Tibial artery (tissue), 4 donors: Measurements from ENCODE around the gene ABCC3.
A peak's percentile ranks its signal among the peaks of the same experiment; 100 is the strongest.

Experiments
- DNase-seq, 2 donors: peaks; one replicate each; pipeline ENCODE4 v3.0.0-alpha.2; 2019
- H3K27ac ChIP-seq, 2 donors: fragments of 200-600 bp; sonication (generic) in 1 of 2; 1 replicate in 1 of 2; 2 replicates in 1 of 2; pipeline ENCODE4 v1.5.1; 2018 to 2019; ENCODE audit warnings: mild to moderate bottlenecking in 1 of 2
- H3K27me3 ChIP-seq, 2 donors: fragments of 200-600 bp; sonication (generic) in 1 of 2; one replicate each; pipeline versions ENCODE4 v1.5.1 to v1.6.0; 2016 to 2019
- H3K36me3 ChIP-seq, 3 donors: fragments of 200-600 bp; sonication (generic) in 2 of 3; one replicate each; pipeline ENCODE4 v1.5.1; 2016 to 2019; ENCODE audit warnings: mild to moderate bottlenecking in 2 of 3
- H3K4me1 ChIP-seq, 4 donors: fragments of 200-600 bp; sonication (generic) in 2 of 4; 1 replicate in 3 of 4; 2 replicates in 1 of 4; pipeline ENCODE4 v1.5.1; 2016 to 2019
- H3K4me3 ChIP-seq, 2 donors: fragments of 200-600 bp; sonication (generic) in 1 of 2; 1 replicate in 1 of 2; 2 replicates in 1 of 2; pipeline ENCODE4 v1.5.1; 2018 to 2019; ENCODE audit warnings: mild to moderate bottlenecking in 2 of 2
- H3K9me3 ChIP-seq, 3 donors: fragments of 200-600 bp; sonication (generic) in 1 of 3; one replicate each; pipeline ENCODE4 v1.5.1; 2016 to 2019
- intact Hi-C: fragments of 100-400 bp; cut with DNase I; formaldehyde crosslinking; loops from one replicate; pipeline ENCODE4 v1.15.0; 2023; ENCODE audit warnings: low total_unique reads
- TF ChIP-seq, protein P1 (sequence below), 2 experiments: fragments of 200-600 bp in 1 of 2; fragments of 450-650 bp in 1 of 2; IDR thresholded peaks; one replicate each; pipeline ENCODE4 v1.5.1; 2017 to 2019; ENCODE audit warnings: antibody characterized with exemption in 2 of 2, mild to moderate bottlenecking in 1 of 2, moderate library complexity in 1 of 2

ABCC3 gene

DNA sequence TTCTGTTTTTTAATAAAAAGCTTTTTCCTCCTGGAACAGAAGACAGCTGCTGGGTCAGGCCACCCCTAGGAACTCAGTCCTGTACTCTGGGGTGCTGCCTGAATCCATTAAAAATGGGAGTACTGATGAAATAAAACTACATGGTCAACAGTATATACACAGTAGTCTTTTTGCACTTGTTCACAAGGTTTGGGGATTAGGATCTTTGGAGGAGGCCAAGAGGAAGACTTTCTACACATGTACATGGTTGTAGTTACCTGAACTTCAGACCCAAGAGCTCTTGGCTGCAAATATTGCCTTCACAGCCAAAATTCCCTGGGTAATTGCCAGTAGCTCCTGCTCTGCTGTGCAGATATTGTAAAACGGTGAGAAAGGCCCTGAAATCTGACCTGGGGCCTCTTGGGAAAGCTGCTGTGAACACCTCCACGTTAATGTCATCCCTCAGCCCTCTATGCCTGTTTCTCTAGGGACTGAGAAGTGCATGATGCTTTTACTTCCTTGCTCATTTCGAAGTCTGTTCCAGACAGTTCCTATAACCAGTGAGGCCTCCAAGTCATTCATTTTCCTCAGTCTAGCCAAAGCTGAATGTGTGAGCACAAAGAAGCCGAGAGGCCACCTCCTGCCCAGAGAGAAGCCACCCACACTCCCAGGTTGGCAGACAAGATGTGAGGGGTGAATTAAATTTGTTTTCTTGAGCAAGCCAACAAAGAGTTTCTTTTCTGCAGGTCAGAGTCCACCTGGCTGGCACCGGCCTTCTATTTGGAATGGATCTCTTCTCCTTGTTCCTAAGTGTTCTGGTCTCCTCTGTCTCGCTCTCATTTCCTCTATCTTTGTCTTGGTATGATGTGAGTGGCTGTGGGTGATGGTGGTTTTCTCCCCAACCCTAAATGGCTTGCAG is 57.1 kb downstream of the ABCC3 start:
- no peak for DNase-seq
- intact Hi-C loops, result no loop called here
- Histone ChIP-seq H3K4me3 (no peak overlapping the region), H3K27ac (no peak overlapping the region), H3K4me1 (peaks cover 2 to 56% (median 29%) of the 10 kb centered on the region in 4 donors), H3K27me3 (no peaks in the 10 kb centered on the region), H3K9me3 (no peaks in the 10 kb centered on the region), H3K36me3 (peaks cover 32 to 48% (median 39%) of the 10 kb centered on the region in 3 donors)
- TF ChIP-seq, protein P1, sequence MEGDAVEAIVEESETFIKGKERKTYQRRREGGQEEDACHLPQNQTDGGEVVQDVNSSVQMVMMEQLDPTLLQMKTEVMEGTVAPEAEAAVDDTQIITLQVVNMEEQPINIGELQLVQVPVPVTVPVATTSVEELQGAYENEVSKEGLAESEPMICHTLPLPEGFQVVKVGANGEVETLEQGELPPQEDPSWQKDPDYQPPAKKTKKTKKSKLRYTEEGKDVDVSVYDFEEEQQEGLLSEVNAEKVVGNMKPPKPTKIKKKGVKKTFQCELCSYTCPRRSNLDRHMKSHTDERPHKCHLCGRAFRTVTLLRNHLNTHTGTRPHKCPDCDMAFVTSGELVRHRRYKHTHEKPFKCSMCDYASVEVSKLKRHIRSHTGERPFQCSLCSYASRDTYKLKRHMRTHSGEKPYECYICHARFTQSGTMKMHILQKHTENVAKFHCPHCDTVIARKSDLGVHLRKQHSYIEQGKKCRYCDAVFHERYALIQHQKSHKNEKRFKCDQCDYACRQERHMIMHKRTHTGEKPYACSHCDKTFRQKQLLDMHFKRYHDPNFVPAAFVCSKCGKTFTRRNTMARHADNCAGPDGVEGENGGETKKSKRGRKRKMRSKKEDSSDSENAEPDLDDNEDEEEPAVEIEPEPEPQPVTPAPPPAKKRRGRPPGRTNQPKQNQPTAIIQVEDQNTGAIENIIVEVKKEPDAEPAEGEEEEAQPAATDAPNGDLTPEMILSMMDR (IDR thresholded peaks at IDR 0.05), result no peak

DNA sequence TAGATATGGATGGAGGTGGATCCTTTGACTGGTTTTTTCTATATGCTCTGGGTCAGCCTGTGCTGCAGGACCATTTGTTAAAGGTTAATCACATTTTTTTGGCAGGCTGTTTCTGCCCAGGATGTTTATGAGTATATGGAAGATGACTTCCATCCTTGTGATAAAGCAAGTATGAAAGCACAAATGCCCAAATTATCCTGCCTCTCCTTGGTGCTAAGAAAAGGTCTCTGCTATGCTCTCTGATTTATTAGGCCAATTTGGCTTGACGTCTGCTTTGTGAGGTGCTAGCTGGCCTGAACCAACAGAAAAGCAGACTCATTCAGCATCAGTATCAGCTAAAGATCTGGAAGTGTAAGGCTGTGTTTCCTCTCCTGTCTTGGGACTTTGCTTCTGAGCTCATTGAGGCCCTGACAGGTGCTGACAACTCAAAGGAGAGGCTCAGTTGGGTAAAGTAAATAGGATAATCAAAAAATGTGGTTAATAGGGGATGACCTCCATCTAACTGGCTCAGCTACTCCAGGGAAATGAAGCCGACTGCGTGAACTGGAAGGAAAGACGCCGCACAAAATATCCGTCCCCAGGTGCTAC is 57.9 kb downstream of the ABCC3 start:
- H3K36me3 ChIP-seq, result peaks cover 39 to 56% (median 46%) of the 10 kb centered on the region in 3 donors
- intact Hi-C loops, result no loop called here
- H3K4me1 ChIP-seq, result peaks cover 0 to 49% (median 22%) of the 10 kb centered on the region in 4 donors
- DNase-seq, result no peak
- H3K27ac ChIP-seq, result peak overlapping the region in 1 of 2 donors; percentile 33
- TF ChIP-seq, protein P1 (IDR thresholded peaks at IDR 0.05), result no peak
- H3K27me3 ChIP-seq, result no peaks in the 10 kb centered on the region
- no peak overlapping the region for H3K4me3 ChIP-seq
- H3K9me3 ChIP-seq, result no peaks in the 10 kb centered on the region

DNA sequence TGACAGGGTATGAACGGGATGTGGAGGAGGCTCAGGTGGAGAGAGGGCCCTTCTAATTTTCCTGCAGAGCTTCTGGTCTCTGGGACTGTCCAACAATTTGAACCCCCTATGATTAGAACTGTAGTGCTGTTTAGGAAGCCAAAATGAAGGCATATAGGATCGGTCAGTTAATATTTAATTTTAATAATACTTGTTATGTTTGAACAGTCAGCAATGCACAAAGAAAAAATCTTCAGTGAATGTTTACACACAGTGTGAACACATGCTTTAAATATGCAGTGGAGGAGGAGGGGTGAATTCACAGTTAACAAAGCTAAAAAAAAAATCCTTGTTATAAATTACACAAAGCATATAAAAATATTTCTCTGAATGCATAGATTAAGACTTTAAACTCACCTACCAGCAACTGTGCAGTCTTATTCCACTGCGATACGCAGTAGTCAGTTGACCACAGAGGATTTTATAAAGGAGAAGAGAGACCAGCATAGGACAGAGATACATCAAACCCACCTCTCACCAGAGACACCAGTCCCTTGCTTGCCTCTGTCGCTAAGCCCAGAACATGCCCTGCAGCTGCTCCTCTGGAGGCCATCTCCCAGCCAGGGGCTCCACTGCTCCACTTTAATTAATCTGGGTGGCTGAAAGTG is 58.5 kb downstream of the ABCC3 start:
- DNase-seq, result no peak
- Histone ChIP-seq H3K4me3 (no peak overlapping the region), H3K4me1 (peaks cover 0 to 43% (median 20%) of the 10 kb centered on the region in 4 donors), H3K27ac (peak overlapping the region in 1 of 2 donors; percentile 33), H3K27me3 (no peaks in the 10 kb centered on the region), H3K36me3 (peaks cover 45 to 62% (median 52%) of the 10 kb centered on the region in 3 donors), H3K9me3 (no peaks in the 10 kb centered on the region)
- TF ChIP-seq, protein P1 (IDR thresholded peaks at IDR 0.05), result no peak
- intact Hi-C loops, result no loop called here

DNA sequence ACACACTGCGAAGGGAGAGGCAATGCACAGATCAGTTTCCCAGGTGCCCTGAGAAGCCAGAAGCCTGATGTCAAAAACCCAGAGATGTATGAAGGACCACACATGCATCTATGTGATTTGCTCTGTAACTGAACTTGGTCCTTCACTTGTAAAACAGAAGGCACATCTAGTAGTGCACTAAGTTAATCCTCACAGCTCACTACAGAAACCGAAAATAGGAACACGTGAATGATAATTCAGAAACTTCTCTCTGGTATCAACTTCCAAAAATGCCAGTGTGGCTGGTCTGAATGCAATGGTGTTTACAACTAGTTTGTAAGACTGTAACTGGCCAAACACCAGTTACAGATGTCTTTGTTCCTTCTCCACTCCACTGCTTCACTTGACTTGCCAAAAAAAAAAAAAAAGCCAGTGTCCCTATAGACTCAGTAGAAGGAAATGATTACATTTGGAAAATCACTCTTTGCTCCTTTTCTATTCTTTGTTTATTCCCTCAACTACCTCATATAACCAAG is 61.7 kb downstream of the ABCC3 start:
- peaks cover 0 to 24% (median 5%) of the 10 kb centered on the region in 4 donors for H3K4me1 ChIP-seq

DNA sequence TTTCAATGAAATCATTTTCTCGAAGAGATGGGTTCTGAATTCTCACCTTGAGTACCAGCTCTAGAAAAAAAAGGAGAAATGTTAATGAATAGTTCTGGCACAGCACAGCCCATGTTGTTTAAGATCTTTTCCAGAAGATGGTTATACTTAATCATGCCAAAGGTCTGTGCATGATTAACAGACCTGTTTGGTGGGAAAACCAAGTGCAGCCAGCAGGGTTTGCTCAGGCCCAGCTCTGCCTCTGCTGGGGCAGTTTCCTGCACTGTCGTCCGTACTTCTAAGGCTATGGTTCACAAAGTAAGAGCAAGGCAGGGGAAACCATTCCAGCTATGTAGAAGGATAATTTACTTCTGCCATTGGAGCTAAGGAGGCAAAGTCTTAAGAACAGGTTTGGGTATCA is 62.4 kb downstream of the ABCC3 start:
- H3K9me3 ChIP-seq, result no peaks in the 10 kb centered on the region
- no peak overlapping the region for H3K4me3 ChIP-seq
- H3K4me1 ChIP-seq, result peaks cover 0 to 30% (median 4%) of the 10 kb centered on the region in 4 donors
- no peaks in the 10 kb centered on the region for H3K27me3 ChIP-seq
- H3K36me3 ChIP-seq, result peaks cover 69 to 80% (median 72%) of the 10 kb centered on the region in 3 donors
- DNase-seq, result no peak
- TF ChIP-seq, protein P1 (IDR thresholded peaks at IDR 0.05), result no peak
- no peak overlapping the region for H3K27ac ChIP-seq
- intact Hi-C loops, result no loop called here

More for the DNA sequence above, 61.7 kb downstream of the ABCC3 start:
- DNase-seq, result no peak
- H3K9me3 ChIP-seq, result no peaks in the 10 kb centered on the region
- TF ChIP-seq, protein P1 (IDR thresholded peaks at IDR 0.05), result no peak
- no peaks in the 10 kb centered on the region for H3K27me3 ChIP-seq
- intact Hi-C loops, result no loop called here
- peaks cover 69 to 85% (median 74%) of the 10 kb centered on the region in 3 donors for H3K36me3 ChIP-seq
- H3K27ac ChIP-seq, result no peak overlapping the region
- no peak overlapping the region for H3K4me3 ChIP-seq
